Measurements from ENCODE around the gene IL36B. TPM values are rescaled to one million over a fixed set of nuclear protein-coding genes. Genes with fewer than 3 reads are reported as not detected.

Gene IL36B
- total RNA-seq, 4 donors from 2014 or later, result not detected

- TF ChIP-seq CTCF (IDR thresholded peaks at IDR 0.05), result no peak
- no peak for TF ChIP-seq POLR2A (IDR thresholded peaks at IDR 0.05)
- no peaks in the 10 kb centered on the region for H3K4me1 ChIP-seq
- H3K27me3 ChIP-seq, result no peaks in the 10 kb centered on the region
- no peaks in the 10 kb centered on the region for H3K9me3 ChIP-seq
- no peaks in the 10 kb centered on the region for H3K36me3 ChIP-seq
- DNase-seq, result no peak
- H3K27ac ChIP-seq, result no peak overlapping the region
- no peak overlapping the region for H3K4me3 ChIP-seq
- intact Hi-C loops (cut with DNase I; ENCODE audit: low total_unique reads), result no loop called here
These were observed 25.0 kb downstream of the IL36B start for GRCh38 chr2:113027691-113028090.

GRCh38 chr2:113025737-113026136 lies 26.9 kb downstream of the IL36B start:
- Histone ChIP-seq H3K27ac (no peak overlapping the region), H3K36me3 (no peaks in the 10 kb centered on the region), H3K9me3 (no peaks in the 10 kb centered on the region), H3K4me1 (no peaks in the 10 kb centered on the region), H3K4me3 (no peak overlapping the region), H3K27me3 (no peaks in the 10 kb centered on the region)
- TF ChIP-seq POLR2A (IDR thresholded peaks at IDR 0.05), result no peak
- no peak for TF ChIP-seq CTCF (IDR thresholded peaks at IDR 0.05)
- intact Hi-C loops (cut with DNase I; ENCODE audit: low total_unique reads), result no loop called here
- DNase-seq, result no peak

GRCh38 chr2:113024764-113025163 lies 27.9 kb downstream of the IL36B start:
- DNase-seq, result no peak
- no peak overlapping the region for H3K4me3 ChIP-seq
- H3K9me3 ChIP-seq, result no peaks in the 10 kb centered on the region
- no peaks in the 10 kb centered on the region for H3K36me3 ChIP-seq
- H3K27me3 ChIP-seq, result no peaks in the 10 kb centered on the region
- intact Hi-C loops (cut with DNase I; ENCODE audit: low total_unique reads), result no loop called here
- H3K4me1 ChIP-seq, result no peaks in the 10 kb centered on the region
- no peak overlapping the region for H3K27ac ChIP-seq
- no peak for TF ChIP-seq POLR2A (IDR thresholded peaks at IDR 0.05)
- no peak for TF ChIP-seq CTCF (IDR thresholded peaks at IDR 0.05)

- Histone ChIP-seq H3K9me3 (no peaks in the 10 kb centered on the region), H3K4me1 (no peaks in the 10 kb centered on the region), H3K36me3 (no peaks in the 10 kb centered on the region), H3K4me3 (no peak overlapping the region), H3K27ac (no peak overlapping the region), H3K27me3 (no peaks in the 10 kb centered on the region)
- intact Hi-C loops (cut with DNase I; ENCODE audit: low total_unique reads), result no loop called here
- no peak for DNase-seq
- TF ChIP-seq CTCF (IDR thresholded peaks at IDR 0.05) (no peak), POLR2A (IDR thresholded peaks at IDR 0.05) (no peak)
These were observed 31.4 kb downstream of the IL36B start for GRCh38 chr2:113021312-113021711.

GRCh38 chr2:113018509-113018908 lies 34.2 kb downstream of the IL36B start:
- DNase-seq, result no peak
- Histone ChIP-seq H3K36me3 (no peaks in the 10 kb centered on the region), H3K4me1 (no peaks in the 10 kb centered on the region), H3K27ac (no peak overlapping the region), H3K4me3 (no peak overlapping the region), H3K27me3 (no peaks in the 10 kb centered on the region), H3K9me3 (no peaks in the 10 kb centered on the region)
- intact Hi-C loops (cut with DNase I; ENCODE audit: low total_unique reads), result no loop called here
- TF ChIP-seq POLR2A (IDR thresholded peaks at IDR 0.05), result no peak
- no peak for TF ChIP-seq CTCF (IDR thresholded peaks at IDR 0.05)

All from uterus (tissue), 4 donors.